ENCODE results near the gene LRTM2. TPM values are rescaled to one million over a fixed set of nuclear protein-coding genes. Genes with fewer than 3 reads are reported as not detected.

LRTM2 gene
- total RNA-seq, 1 donor, result not detected

GRCh38 chr12:1837541-1838204, 17.3 kb downstream of the LRTM2 start:
- TF ChIP-seq CTCF (IDR thresholded peaks at IDR 0.05; ENCODE audit: insufficient read depth, low read length), result no peak
- no peak for DNase-seq (ENCODE audit: low read depth)
- H3K4me3 ChIP-seq (ENCODE audit: low read depth, low read length), result no peak overlapping the region

- no peak overlapping the region for H3K4me3 ChIP-seq (ENCODE audit: low read depth, low read length)
- DNase-seq (ENCODE audit: low read depth), result no peak
- TF ChIP-seq CTCF (IDR thresholded peaks at IDR 0.05; ENCODE audit: insufficient read depth, low read length), result no peak
Observed at GRCh38 chr12:1838205-1838993, 18.0 kb downstream of the LRTM2 start.

- no peak for TF ChIP-seq CTCF (IDR thresholded peaks at IDR 0.05; ENCODE audit: insufficient read depth, low read length)
- DNase-seq (ENCODE audit: low read depth), result no peak
- no peak overlapping the region for H3K4me3 ChIP-seq (ENCODE audit: low read depth, low read length)
Observed at GRCh38 chr12:1838994-1839365, 18.6 kb downstream of the LRTM2 start.

GRCh38 chr12:1839464-1839863, 19.1 kb downstream of the LRTM2 start:
- no peak overlapping the region for H3K4me3 ChIP-seq (ENCODE audit: low read depth, low read length)
- TF ChIP-seq CTCF (IDR thresholded peaks at IDR 0.05; ENCODE audit: insufficient read depth, low read length), result no peak
- no peak for DNase-seq (ENCODE audit: low read depth)

- H3K4me3 ChIP-seq (ENCODE audit: low read depth, low read length), result no peak overlapping the region
- no peak for TF ChIP-seq CTCF (IDR thresholded peaks at IDR 0.05; ENCODE audit: insufficient read depth, low read length)
- no peak for DNase-seq (ENCODE audit: low read depth)
Observed at GRCh38 chr12:1839956-1840951, 19.9 kb downstream of the LRTM2 start.

- DNase-seq (ENCODE audit: low read depth), result no peak
- H3K4me3 ChIP-seq (ENCODE audit: low read depth, low read length), result no peak overlapping the region
- TF ChIP-seq CTCF (IDR thresholded peaks at IDR 0.05; ENCODE audit: insufficient read depth, low read length), result no peak
Observed at GRCh38 chr12:1840981-1841425, 20.6 kb downstream of the LRTM2 start.
